ENCODE results near the gene LRMDA.

LRMDA gene

DNA sequence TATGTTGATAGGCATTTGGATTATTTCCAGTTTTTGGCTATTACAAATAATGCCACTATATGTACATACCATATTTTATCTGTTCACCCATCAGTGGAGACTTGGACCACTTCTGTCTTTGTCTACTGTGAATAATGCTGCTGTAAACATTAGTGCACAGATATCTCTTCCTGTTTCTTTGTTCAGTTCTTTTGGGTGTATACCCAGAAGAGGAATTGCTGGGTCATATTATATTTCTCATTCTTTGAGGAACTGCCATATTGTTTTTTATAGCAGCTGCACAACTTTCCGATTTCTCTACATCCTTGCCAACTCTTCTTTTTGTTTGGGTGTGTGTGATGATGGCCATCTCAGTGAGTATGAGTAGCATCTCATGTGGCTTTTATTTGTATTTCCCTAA is 218.0 kb downstream of the LRMDA start:
- no peak overlapping the region for H3K4me3 ChIP-seq (ENCODE audit: low read depth, low read length)
- no peaks in the 10 kb centered on the region for H3K9me3 ChIP-seq (ENCODE audit: control insufficient read depth, insufficient read depth, low read depth, low read length)
- H3K9ac ChIP-seq (ENCODE audit: low read length) = no peak overlapping the region
- H3K27me3 ChIP-seq (ENCODE audit: control insufficient read depth, insufficient read depth, low read length) = peaks cover 25% of the 10 kb centered on the region
- no peaks in the 10 kb centered on the region for H3K36me3 ChIP-seq (ENCODE audit: control insufficient read depth, insufficient read depth, low read length)
- H3K27ac ChIP-seq (ENCODE audit: low read depth, low read length) = no peak overlapping the region
- H3K4me1 ChIP-seq (ENCODE audit: control insufficient read depth, insufficient read depth, low read length) = no peaks in the 10 kb centered on the region; the same call in 1 of the 2 replicates

DNA sequence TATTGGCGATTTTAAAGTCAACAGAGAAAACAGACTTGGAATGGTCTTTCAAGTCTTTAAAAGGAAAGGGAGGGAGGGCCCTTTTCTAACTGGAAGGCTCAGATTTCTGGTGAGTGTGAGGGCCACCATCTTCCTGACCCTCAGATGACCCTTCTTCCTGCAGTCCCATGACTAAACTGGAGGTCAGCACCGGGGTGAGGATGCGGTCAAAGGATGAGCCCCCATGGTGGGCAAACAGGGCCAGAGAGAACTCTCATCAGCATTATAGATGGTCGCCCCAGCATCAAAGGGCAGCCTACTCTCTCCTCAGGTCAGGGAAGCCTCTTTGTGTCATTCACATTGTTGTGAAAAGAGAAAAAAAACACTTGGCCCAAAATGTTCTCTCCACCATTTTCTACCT is 219.2 kb downstream of the LRMDA start:
- Histone ChIP-seq H3K4me3 (ENCODE audit: low read depth, low read length) (no peak overlapping the region), H3K9ac (ENCODE audit: low read length) (no peak overlapping the region), H3K27me3 (ENCODE audit: control insufficient read depth, insufficient read depth, low read length) (peaks cover 25% of the 10 kb centered on the region), H3K36me3 (ENCODE audit: control insufficient read depth, insufficient read depth, low read length) (no peaks in the 10 kb centered on the region), H3K27ac (ENCODE audit: low read depth, low read length) (no peak overlapping the region), H3K4me1 (ENCODE audit: control insufficient read depth, insufficient read depth, low read length) (no peaks in the 10 kb centered on the region; the same call in 1 of the 2 replicates), H3K9me3 (ENCODE audit: control insufficient read depth, insufficient read depth, low read depth, low read length) (no peaks in the 10 kb centered on the region)

DNA sequence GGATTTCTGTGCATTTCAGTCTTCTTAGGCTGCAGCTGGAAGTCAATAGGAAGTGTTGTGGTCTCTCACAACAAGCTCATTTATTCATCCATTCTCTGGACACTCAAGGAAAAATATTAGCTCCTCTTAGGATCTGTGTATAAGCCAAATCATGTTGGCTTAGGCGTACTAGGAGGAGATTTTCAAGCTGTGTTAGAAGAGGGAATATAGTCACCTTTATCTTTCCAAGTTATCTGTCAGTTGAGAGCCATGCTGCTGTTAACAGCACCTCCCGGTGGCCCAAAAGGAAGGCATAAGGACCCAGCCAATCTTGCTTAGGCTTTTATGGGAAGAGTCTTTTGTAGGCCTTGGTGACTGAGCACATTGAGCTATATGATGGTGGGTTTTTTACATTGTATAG is 220.0 kb downstream of the LRMDA start:
- no peaks in the 10 kb centered on the region for H3K9me3 ChIP-seq (ENCODE audit: control insufficient read depth, insufficient read depth, low read depth, low read length)
- no peaks in the 10 kb centered on the region for H3K36me3 ChIP-seq (ENCODE audit: control insufficient read depth, insufficient read depth, low read length)
- no peak overlapping the region for H3K9ac ChIP-seq (ENCODE audit: low read length)
- no peak overlapping the region for H3K27ac ChIP-seq (ENCODE audit: low read depth, low read length)
- no peak overlapping the region for H3K4me3 ChIP-seq (ENCODE audit: low read depth, low read length)
- H3K4me1 ChIP-seq (ENCODE audit: control insufficient read depth, insufficient read depth, low read length) = no peaks in the 10 kb centered on the region; the same call in 1 of the 2 replicates
- peaks cover 22% of the 10 kb centered on the region for H3K27me3 ChIP-seq (ENCODE audit: control insufficient read depth, insufficient read depth, low read length)

DNA sequence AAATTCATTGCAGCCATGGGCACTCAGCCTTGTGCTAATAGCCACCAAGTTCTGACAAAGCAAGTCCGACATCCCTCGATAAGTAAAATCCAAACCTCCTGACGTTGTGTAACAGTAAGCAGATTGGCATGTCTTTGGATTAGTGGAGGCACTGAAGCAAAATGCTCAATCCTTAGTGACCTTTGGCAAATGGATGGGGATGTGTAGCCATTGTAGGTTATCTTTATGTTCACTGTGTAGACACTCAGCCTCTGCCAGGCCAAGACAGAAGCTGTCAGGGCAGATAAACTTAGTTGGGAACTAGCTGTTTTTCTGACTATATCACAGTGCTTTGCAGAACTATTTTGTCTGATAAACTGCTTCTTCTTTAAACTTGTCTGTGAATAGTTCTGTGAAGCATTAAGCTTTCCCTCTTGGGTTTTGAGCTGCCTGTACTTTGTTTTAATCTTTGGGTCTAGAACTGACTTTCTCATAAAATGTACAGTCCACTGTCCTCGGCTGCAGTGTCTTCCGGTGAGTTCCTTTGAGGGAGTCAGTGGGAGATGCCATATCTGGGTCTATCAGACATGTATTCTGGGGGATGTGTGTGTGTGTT is 220.8 kb downstream of the LRMDA start:
- no peak overlapping the region for H3K9ac ChIP-seq (ENCODE audit: low read length)
- H3K27ac ChIP-seq (ENCODE audit: low read depth, low read length) = no peak overlapping the region
- no peak overlapping the region for H3K4me3 ChIP-seq (ENCODE audit: low read depth, low read length)
- no peaks in the 10 kb centered on the region; the same call in 1 of the 2 replicates for H3K4me1 ChIP-seq (ENCODE audit: control insufficient read depth, insufficient read depth, low read length)
- peaks cover 21% of the 10 kb centered on the region for H3K27me3 ChIP-seq (ENCODE audit: control insufficient read depth, insufficient read depth, low read length)
- H3K9me3 ChIP-seq (ENCODE audit: control insufficient read depth, insufficient read depth, low read depth, low read length) = no peaks in the 10 kb centered on the region
- no peaks in the 10 kb centered on the region for H3K36me3 ChIP-seq (ENCODE audit: control insufficient read depth, insufficient read depth, low read length)

- no peaks in the 10 kb centered on the region for H3K36me3 ChIP-seq (ENCODE audit: control insufficient read depth, insufficient read depth, low read length)
- H3K9ac ChIP-seq (ENCODE audit: low read length) = no peak overlapping the region
- no peaks in the 10 kb centered on the region for H3K9me3 ChIP-seq (ENCODE audit: control insufficient read depth, insufficient read depth, low read depth, low read length)
- H3K4me1 ChIP-seq (ENCODE audit: control insufficient read depth, insufficient read depth, low read length) = no peaks in the 10 kb centered on the region; the same call in 1 of the 2 replicates
- no peak overlapping the region for H3K4me3 ChIP-seq (ENCODE audit: low read depth, low read length)
- H3K27me3 ChIP-seq (ENCODE audit: control insufficient read depth, insufficient read depth, low read length) = peaks cover 10% of the 10 kb centered on the region
- no peak overlapping the region for H3K27ac ChIP-seq (ENCODE audit: low read depth, low read length)
These were observed 222.3 kb downstream of the LRMDA start for GRCh38 chr10:75653761-75654160.

- Histone ChIP-seq H3K36me3 (ENCODE audit: control insufficient read depth, insufficient read depth, low read length) (no peaks in the 10 kb centered on the region), H3K9ac (ENCODE audit: low read length) (no peak overlapping the region), H3K4me3 (ENCODE audit: low read depth, low read length) (no peak overlapping the region), H3K27ac (ENCODE audit: low read depth, low read length) (no peak overlapping the region), H3K27me3 (ENCODE audit: control insufficient read depth, insufficient read depth, low read length) (peaks cover 6% of the 10 kb centered on the region), H3K4me1 (ENCODE audit: control insufficient read depth, insufficient read depth, low read length) (no peaks in the 10 kb centered on the region; the same call in 1 of the 2 replicates), H3K9me3 (ENCODE audit: control insufficient read depth, insufficient read depth, low read depth, low read length) (no peaks in the 10 kb centered on the region)
These were observed 222.8 kb downstream of the LRMDA start for GRCh38 chr10:75654171-75654771.

DNA sequence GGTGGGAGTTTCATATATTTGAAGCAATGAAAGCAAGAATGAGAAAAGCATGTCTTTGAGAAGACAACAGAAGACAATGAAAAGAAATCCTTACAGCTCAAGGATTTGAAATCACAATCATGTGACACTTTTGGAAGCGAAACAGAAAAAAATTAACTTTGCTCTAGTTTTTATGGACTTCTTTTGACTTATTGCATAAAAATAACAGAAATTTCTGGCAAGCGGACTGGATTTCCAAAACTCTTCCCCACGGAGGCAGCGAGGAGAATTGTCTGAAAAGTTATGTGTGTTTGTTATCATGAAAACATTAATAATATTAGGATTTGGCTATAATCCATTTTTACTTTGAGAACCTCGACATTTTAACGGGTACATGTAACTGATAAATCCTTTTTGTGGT is 223.3 kb downstream of the LRMDA start:
- H3K9ac ChIP-seq (ENCODE audit: low read length) = no peak overlapping the region
- no peaks in the 10 kb centered on the region; the same call in 1 of the 2 replicates for H3K4me1 ChIP-seq (ENCODE audit: control insufficient read depth, insufficient read depth, low read length)
- no peak overlapping the region for H3K27ac ChIP-seq (ENCODE audit: low read depth, low read length)
- H3K9me3 ChIP-seq (ENCODE audit: control insufficient read depth, insufficient read depth, low read depth, low read length) = no peaks in the 10 kb centered on the region
- H3K27me3 ChIP-seq (ENCODE audit: control insufficient read depth, insufficient read depth, low read length) = peaks cover 6% of the 10 kb centered on the region
- H3K36me3 ChIP-seq (ENCODE audit: control insufficient read depth, insufficient read depth, low read length) = no peaks in the 10 kb centered on the region
- no peak overlapping the region for H3K4me3 ChIP-seq (ENCODE audit: low read depth, low read length)

DNA sequence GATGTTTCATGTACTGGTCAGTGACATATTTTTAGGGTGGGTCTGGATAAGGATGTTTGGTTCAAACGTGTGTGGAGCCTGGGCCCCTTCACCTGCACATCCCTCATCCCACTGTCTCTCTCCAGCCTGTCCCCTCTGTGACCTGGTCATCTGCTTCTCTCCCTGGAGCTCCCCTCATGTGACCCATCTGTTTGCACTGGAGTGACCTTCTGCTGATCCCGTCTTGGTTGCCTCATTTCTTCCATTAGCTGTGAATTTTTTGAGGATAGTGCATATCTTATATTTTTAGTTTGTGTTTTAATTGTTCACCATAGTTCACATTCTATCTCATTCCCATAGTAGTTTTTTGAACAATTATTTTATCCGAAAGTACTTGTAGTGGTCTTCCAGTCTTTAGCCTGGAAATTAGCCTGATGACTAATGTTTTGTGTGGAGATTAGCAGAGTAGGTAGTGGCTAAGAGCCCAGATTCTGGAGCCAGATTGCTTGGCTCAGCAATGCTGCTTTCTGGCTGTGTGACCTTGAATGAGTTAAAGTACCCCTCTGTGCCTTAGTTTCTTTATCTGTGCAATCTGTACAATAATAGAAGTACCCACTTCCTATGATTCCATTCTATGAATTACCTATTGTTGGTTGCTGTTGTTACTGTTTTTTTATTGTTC is 224.5 kb downstream of the LRMDA start:
- H3K36me3 ChIP-seq (ENCODE audit: control insufficient read depth, insufficient read depth, low read length) = no peaks in the 10 kb centered on the region
- no peak overlapping the region for H3K9ac ChIP-seq (ENCODE audit: low read length)
- H3K9me3 ChIP-seq (ENCODE audit: control insufficient read depth, insufficient read depth, low read depth, low read length) = no peaks in the 10 kb centered on the region
- H3K4me3 ChIP-seq (ENCODE audit: low read depth, low read length) = no peak overlapping the region
- peaks cover under 1% of the 10 kb centered on the region; the same call in 1 of the 2 replicates for H3K4me1 ChIP-seq (ENCODE audit: control insufficient read depth, insufficient read depth, low read length)
- peaks cover 6% of the 10 kb centered on the region for H3K27me3 ChIP-seq (ENCODE audit: control insufficient read depth, insufficient read depth, low read length)
- no peak overlapping the region for H3K27ac ChIP-seq (ENCODE audit: low read depth, low read length)

DNA sequence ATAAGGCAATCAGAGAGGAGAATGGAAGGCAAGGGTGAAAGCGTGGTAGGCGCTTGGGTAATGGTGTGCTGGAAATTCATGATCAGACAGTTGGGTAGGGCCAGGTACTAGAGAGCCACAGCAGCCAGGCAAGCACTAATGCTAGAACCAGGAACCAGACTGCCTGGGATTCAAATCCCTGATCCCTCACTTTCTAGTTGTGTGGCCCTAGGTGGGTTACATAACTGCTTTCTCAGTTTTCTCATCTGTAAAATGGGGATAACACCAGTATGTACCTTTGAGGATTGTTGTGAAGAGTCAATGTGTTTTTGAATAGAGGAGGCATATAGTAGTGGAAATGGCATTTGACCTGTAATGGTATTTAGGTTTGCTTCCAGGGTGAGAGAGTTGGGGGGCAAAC is 225.9 kb downstream of the LRMDA start:
- Histone ChIP-seq H3K9me3 (ENCODE audit: control insufficient read depth, insufficient read depth, low read depth, low read length) (no peaks in the 10 kb centered on the region), H3K4me3 (ENCODE audit: low read depth, low read length) (no peak overlapping the region), H3K27ac (ENCODE audit: low read depth, low read length) (no peak overlapping the region), H3K9ac (ENCODE audit: low read length) (no peak overlapping the region), H3K36me3 (ENCODE audit: control insufficient read depth, insufficient read depth, low read length) (no peaks in the 10 kb centered on the region), H3K27me3 (ENCODE audit: control insufficient read depth, insufficient read depth, low read length) (peaks cover 3% of the 10 kb centered on the region), H3K4me1 (ENCODE audit: control insufficient read depth, insufficient read depth, low read length) (0 out of 2 replicates have a peak, but pooled peaks cover 3% of the 10 kb centered on the region)

DNA sequence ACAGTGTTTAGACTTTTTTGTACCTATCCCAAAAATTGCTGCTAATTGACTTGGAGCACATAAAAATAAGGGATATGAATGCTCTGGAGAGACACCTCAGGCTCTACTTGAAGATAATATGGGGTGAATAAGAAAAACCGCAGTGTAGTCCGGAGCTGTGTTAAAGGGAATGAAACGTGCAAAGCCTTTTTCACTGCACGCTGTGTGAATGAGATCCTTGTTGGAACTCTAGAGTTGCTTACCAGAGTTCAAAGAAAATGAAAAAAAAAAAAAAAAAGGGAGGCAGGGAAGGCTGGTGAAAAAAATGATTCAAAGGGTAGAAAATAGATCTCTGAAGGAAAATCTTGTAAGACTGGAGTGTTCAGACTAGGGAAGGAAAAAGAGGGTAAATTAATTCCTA is 226.6 kb downstream of the LRMDA start:
- H3K27me3 ChIP-seq (ENCODE audit: control insufficient read depth, insufficient read depth, low read length) = no peaks in the 10 kb centered on the region
- H3K4me1 ChIP-seq (ENCODE audit: control insufficient read depth, insufficient read depth, low read length) = 0 out of 2 replicates have a peak, but pooled peaks cover 3% of the 10 kb centered on the region
- no peak overlapping the region for H3K4me3 ChIP-seq (ENCODE audit: low read depth, low read length)

GRCh38 chr10:75658496-75658895 is 227.1 kb downstream of the LRMDA start:
- H3K27ac ChIP-seq (ENCODE audit: low read depth, low read length) = no peak overlapping the region
- H3K36me3 ChIP-seq (ENCODE audit: control insufficient read depth, insufficient read depth, low read length) = no peaks in the 10 kb centered on the region
- no peaks in the 10 kb centered on the region for H3K9me3 ChIP-seq (ENCODE audit: control insufficient read depth, insufficient read depth, low read depth, low read length)
- H3K9ac ChIP-seq (ENCODE audit: low read length) = no peak overlapping the region
- no peaks in the 10 kb centered on the region for H3K27me3 ChIP-seq (ENCODE audit: control insufficient read depth, insufficient read depth, low read length)
- 0 out of 2 replicates have a peak, but pooled peaks cover 3% of the 10 kb centered on the region for H3K4me1 ChIP-seq (ENCODE audit: control insufficient read depth, insufficient read depth, low read length)
- H3K4me3 ChIP-seq (ENCODE audit: low read depth, low read length) = no peak overlapping the region

More for the DNA sequence above, 226.6 kb downstream of the LRMDA start:
- Histone ChIP-seq H3K36me3 (ENCODE audit: control insufficient read depth, insufficient read depth, low read length) (no peaks in the 10 kb centered on the region), H3K27ac (ENCODE audit: low read depth, low read length) (no peak overlapping the region), H3K9ac (ENCODE audit: low read length) (no peak overlapping the region), H3K9me3 (ENCODE audit: control insufficient read depth, insufficient read depth, low read depth, low read length) (no peaks in the 10 kb centered on the region)

All from HUES6 (cell line).